ENCODE results near the gene TAL2.

Gene TAL2

DNA sequence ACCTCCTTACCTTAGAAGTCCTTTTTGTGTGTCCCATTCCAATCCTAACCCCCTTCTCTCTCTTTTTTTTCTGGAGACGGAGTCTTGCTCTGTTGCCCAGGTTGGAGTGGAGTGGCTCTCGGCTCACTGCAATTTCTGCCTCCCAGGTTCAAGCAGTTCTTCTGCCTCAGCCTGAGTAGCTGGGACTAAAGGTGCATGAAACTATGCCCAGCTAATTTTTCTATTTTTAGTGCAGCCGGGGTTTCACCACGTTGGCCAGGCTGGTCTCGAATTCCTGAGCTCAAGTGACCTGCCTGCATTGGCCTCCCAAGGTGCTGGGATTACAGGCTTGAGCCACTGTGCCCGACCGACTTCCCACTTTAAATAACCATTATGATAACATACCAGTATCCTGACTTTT is 49.6 kb downstream of the TAL2 start:
- no peak for DNase-seq

DNA sequence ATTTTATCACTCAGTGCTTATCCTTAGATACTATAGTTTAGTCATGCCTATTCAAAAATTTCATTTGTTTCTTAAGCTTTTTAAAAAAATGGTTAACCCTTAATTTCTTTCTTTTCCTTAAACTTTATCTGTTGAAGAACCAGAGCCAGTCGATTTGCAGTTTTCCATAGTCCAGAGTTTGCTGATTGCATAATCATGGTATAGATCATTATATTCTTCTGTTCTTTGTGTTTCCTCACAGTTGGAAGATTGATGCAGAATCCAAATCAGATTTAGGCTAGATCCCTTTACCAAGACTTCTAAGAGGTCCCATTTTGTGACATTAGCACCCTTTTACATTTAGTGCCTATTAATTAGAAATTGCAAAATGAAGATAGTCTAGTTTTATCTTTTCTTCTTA is 50.0 kb downstream of the TAL2 start:
- no peak for DNase-seq
